ENCODE results near the gene ESRRG. TPM values are rescaled to one million over a fixed set of nuclear protein-coding genes. Genes with fewer than 3 reads are reported as not detected.

ESRRG gene
- total and polyA plus RNA-seq, 2 experiments from 2014 or later, result not detected

GRCh38 chr1:216560527-216560926 lies 162.7 kb downstream of the ESRRG start:
- no peaks in the 10 kb centered on the region for H3F3A ChIP-seq (ENCODE audit: insufficient read depth)
- H3K27me3 ChIP-seq (replicated peaks; ENCODE audit: insufficient read depth), result peaks cover 3% of the 10 kb centered on the region; the same call in 1 of the 2 replicates
- in situ Hi-C loops (cut with MboI), result no loop called here
- no peak overlapping the region for H3K27ac ChIP-seq
- no peak overlapping the region for H3K4me2 ChIP-seq (ENCODE audit: unreplicated experiment)
- 65 to 71% methylated on average over 11 of the region's 11 CpGs for WGBS, 2 experiments (ENCODE audit: low coverage in 1 of 2, low lambda C conversion rate in 2 of 2, missing lambda C conversion rate in 2 of 2)
- no peak overlapping the region for H3K9ac ChIP-seq
- H3K79me2 ChIP-seq (ENCODE audit: insufficient read depth), result no peaks in the 10 kb centered on the region
- no peak for DNase-seq
- no peak for TF ChIP-seq EZH2 (IDR thresholded peaks at IDR 0.05; ENCODE audit: insufficient read depth, poor library complexity, severe bottlenecking)
- TF ChIP-seq EZH2phosphoT487 (IDR thresholded peaks at IDR 0.05; ENCODE audit: insufficient read depth, low read depth), result no peak
- no peak overlapping the region for H2AFZ ChIP-seq
- no peak overlapping the region for H3K4me3 ChIP-seq
- no peaks in the 10 kb centered on the region for H4K20me1 ChIP-seq (ENCODE audit: insufficient read depth)
- H3K9me3 ChIP-seq (ENCODE audit: low read depth), result no peaks in the 10 kb centered on the region
- no peaks in the 10 kb centered on the region for H3K4me1 ChIP-seq (ENCODE audit: insufficient read depth)
- no peaks in the 10 kb centered on the region for H3K9me2 ChIP-seq (ENCODE audit: insufficient read depth)
- H3K36me3 ChIP-seq (ENCODE audit: low read depth), result no peaks in the 10 kb centered on the region

- no peak overlapping the region for H3K9ac ChIP-seq
- peaks cover 3% of the 10 kb centered on the region; the same call in 1 of the 2 replicates for H3K27me3 ChIP-seq (replicated peaks; ENCODE audit: insufficient read depth)
- no peak overlapping the region for H2AFZ ChIP-seq
- no peaks in the 10 kb centered on the region for H4K20me1 ChIP-seq (ENCODE audit: insufficient read depth)
- no peak overlapping the region for H3K4me2 ChIP-seq (ENCODE audit: unreplicated experiment)
- no peaks in the 10 kb centered on the region for H3K9me3 ChIP-seq (ENCODE audit: low read depth)
- WGBS, 2 experiments (ENCODE audit: low coverage in 1 of 2, low lambda C conversion rate in 2 of 2, missing lambda C conversion rate in 2 of 2), result 56% methylated on average over 3 of the region's 3 CpGs
- no peaks in the 10 kb centered on the region for H3K36me3 ChIP-seq (ENCODE audit: low read depth)
- no peak for TF ChIP-seq EZH2phosphoT487 (IDR thresholded peaks at IDR 0.05; ENCODE audit: insufficient read depth, low read depth)
- no peak for TF ChIP-seq EZH2 (IDR thresholded peaks at IDR 0.05; ENCODE audit: insufficient read depth, poor library complexity, severe bottlenecking)
- no peaks in the 10 kb centered on the region for H3F3A ChIP-seq (ENCODE audit: insufficient read depth)
- no peak overlapping the region for H3K4me3 ChIP-seq
- H3K9me2 ChIP-seq (ENCODE audit: insufficient read depth), result no peaks in the 10 kb centered on the region
- in situ Hi-C loops (cut with MboI), result no loop called here
- no peak overlapping the region for H3K27ac ChIP-seq
- H3K4me1 ChIP-seq (ENCODE audit: insufficient read depth), result no peaks in the 10 kb centered on the region
- DNase-seq, result no peak
- H3K79me2 ChIP-seq (ENCODE audit: insufficient read depth), result no peaks in the 10 kb centered on the region
Observed at GRCh38 chr1:216559359-216559758, 163.9 kb downstream of the ESRRG start.

- 38 to 44% methylated on average over 4 of the region's 4 CpGs for WGBS, 2 experiments (ENCODE audit: low coverage in 1 of 2, low lambda C conversion rate in 2 of 2, missing lambda C conversion rate in 2 of 2)
- in situ Hi-C loops (cut with MboI), result no loop called here
- no peaks in the 10 kb centered on the region for H3K36me3 ChIP-seq (ENCODE audit: low read depth)
Observed at GRCh38 chr1:216555653-216556052, 167.6 kb downstream of the ESRRG start.

GRCh38 chr1:216554934-216555333 lies 168.3 kb downstream of the ESRRG start:
- no peak for TF ChIP-seq EZH2 (IDR thresholded peaks at IDR 0.05; ENCODE audit: insufficient read depth, poor library complexity, severe bottlenecking)
- TF ChIP-seq EZH2phosphoT487 (IDR thresholded peaks at IDR 0.05; ENCODE audit: insufficient read depth, low read depth), result no peak
- Histone ChIP-seq H2AFZ (no peak overlapping the region), H3K79me2 (ENCODE audit: insufficient read depth) (no peaks in the 10 kb centered on the region), H3K4me2 (ENCODE audit: unreplicated experiment) (no peak overlapping the region), H3K4me1 (ENCODE audit: insufficient read depth) (no peaks in the 10 kb centered on the region), H3K27ac (no peak overlapping the region), H3K27me3 (replicated peaks; ENCODE audit: insufficient read depth) (peaks cover 7% of the 10 kb centered on the region; the same call in 1 of the 2 replicates), H3K9me3 (ENCODE audit: low read depth) (no peaks in the 10 kb centered on the region), H3K9ac (no peak overlapping the region), H4K20me1 (ENCODE audit: insufficient read depth) (no peaks in the 10 kb centered on the region), H3K4me3 (no peak overlapping the region), H3K9me2 (ENCODE audit: insufficient read depth) (no peaks in the 10 kb centered on the region), H3K36me3 (ENCODE audit: low read depth) (no peaks in the 10 kb centered on the region), H3F3A (ENCODE audit: insufficient read depth) (no peaks in the 10 kb centered on the region)
- in situ Hi-C loops (cut with MboI), result no loop called here
- DNase-seq, result no peak

More at GRCh38 chr1:216555653-216556052, 167.6 kb downstream of the ESRRG start:
- no peak overlapping the region for H3K9ac ChIP-seq
- no peaks in the 10 kb centered on the region for H3F3A ChIP-seq (ENCODE audit: insufficient read depth)
- H4K20me1 ChIP-seq (ENCODE audit: insufficient read depth), result no peaks in the 10 kb centered on the region
- no peaks in the 10 kb centered on the region for H3K27me3 ChIP-seq (replicated peaks; ENCODE audit: insufficient read depth)
- no peak for TF ChIP-seq EZH2 (IDR thresholded peaks at IDR 0.05; ENCODE audit: insufficient read depth, poor library complexity, severe bottlenecking)
- TF ChIP-seq EZH2phosphoT487 (IDR thresholded peaks at IDR 0.05; ENCODE audit: insufficient read depth, low read depth), result no peak
- no peak overlapping the region for H3K4me2 ChIP-seq (ENCODE audit: unreplicated experiment)
- no peaks in the 10 kb centered on the region for H3K4me1 ChIP-seq (ENCODE audit: insufficient read depth)
- H3K4me3 ChIP-seq, result no peak overlapping the region
- H3K9me3 ChIP-seq (ENCODE audit: low read depth), result no peaks in the 10 kb centered on the region
- H3K79me2 ChIP-seq (ENCODE audit: insufficient read depth), result no peaks in the 10 kb centered on the region
- H3K9me2 ChIP-seq (ENCODE audit: insufficient read depth), result no peaks in the 10 kb centered on the region
- DNase-seq, result no peak
- H2AFZ ChIP-seq, result no peak overlapping the region
- H3K27ac ChIP-seq, result no peak overlapping the region

- WGBS, 2 experiments (ENCODE audit: low coverage in 1 of 2, low lambda C conversion rate in 2 of 2, missing lambda C conversion rate in 2 of 2), result 36 to 44% methylated on average over 3 of the region's 3 CpGs
- H2AFZ ChIP-seq, result no peak overlapping the region
- TF ChIP-seq EZH2 (IDR thresholded peaks at IDR 0.05; ENCODE audit: insufficient read depth, poor library complexity, severe bottlenecking) (no peak), EZH2phosphoT487 (IDR thresholded peaks at IDR 0.05; ENCODE audit: insufficient read depth, low read depth) (no peak)
- no peak for DNase-seq
- H3K36me3 ChIP-seq (ENCODE audit: low read depth), result no peaks in the 10 kb centered on the region
- H3K4me2 ChIP-seq (ENCODE audit: unreplicated experiment), result no peak overlapping the region
- H3F3A ChIP-seq (ENCODE audit: insufficient read depth), result no peaks in the 10 kb centered on the region
- H3K9me3 ChIP-seq (ENCODE audit: low read depth), result no peaks in the 10 kb centered on the region
- H3K27ac ChIP-seq, result no peak overlapping the region
- H4K20me1 ChIP-seq (ENCODE audit: insufficient read depth), result no peaks in the 10 kb centered on the region
- no peak overlapping the region for H3K4me3 ChIP-seq
- H3K9me2 ChIP-seq (ENCODE audit: insufficient read depth), result no peaks in the 10 kb centered on the region
- no peaks in the 10 kb centered on the region for H3K79me2 ChIP-seq (ENCODE audit: insufficient read depth)
- peaks cover 10% of the 10 kb centered on the region; the same call in 1 of the 2 replicates for H3K27me3 ChIP-seq (replicated peaks; ENCODE audit: insufficient read depth)
- H3K9ac ChIP-seq, result no peak overlapping the region
- in situ Hi-C loops (cut with MboI), result no loop called here
- no peaks in the 10 kb centered on the region for H3K4me1 ChIP-seq (ENCODE audit: insufficient read depth)
Observed at GRCh38 chr1:216553766-216554165, 169.5 kb downstream of the ESRRG start.

Data from GM23248 (cell line).